HG02571 (cell line): Measurements from ENCODE around the gene MYO7B.

Experiments used
- ATAC-seq: cut with Tn5 transposase; IDR thresholded peaks from one replicate; pipeline ENCODE4 v1.9.1; 2021; ENCODE audit warnings: mild to moderate bottlenecking, moderate library complexity; ENCODE audit not compliant: unreplicated experiment

The MYO7B gene

DNA sequence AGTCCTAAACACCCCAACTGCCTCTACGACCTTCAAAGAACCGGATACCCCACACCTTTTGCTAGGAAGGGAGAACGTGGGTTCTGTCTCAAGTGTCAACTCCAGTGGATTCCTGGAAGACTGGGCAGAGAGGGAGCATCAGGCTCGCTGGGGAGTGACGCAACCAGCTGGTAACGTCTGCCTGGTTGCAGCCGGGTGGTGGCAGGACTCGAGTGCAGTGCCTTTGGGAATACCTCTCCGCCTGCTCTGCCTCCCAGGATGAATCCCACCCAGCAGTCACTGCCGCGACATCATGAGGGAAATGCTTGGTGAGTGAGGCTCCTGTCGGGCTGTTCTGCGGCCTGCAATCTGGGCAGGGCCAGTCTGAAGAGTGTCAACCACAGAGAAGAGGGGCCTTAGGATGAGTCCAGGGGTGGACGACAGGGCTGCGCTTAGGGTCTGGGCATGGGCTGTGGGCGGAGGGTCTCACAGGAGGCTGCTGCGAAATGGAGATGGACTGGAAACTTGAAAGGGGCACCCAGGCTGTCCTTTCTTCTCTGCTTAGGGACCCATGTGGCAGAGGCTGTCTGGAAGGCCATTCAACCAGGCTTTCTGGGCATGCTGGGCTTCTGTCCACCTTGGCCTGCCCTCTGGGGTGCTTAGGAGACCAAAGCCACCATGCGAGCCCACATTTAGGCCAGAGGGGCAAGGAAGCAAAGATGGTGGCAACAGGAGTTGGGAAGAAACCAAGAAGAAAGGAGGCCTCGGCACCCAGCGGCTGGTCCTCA, 123.3 kb downstream of the MYO7B start:
- ATAC-seq: no peak

DNA sequence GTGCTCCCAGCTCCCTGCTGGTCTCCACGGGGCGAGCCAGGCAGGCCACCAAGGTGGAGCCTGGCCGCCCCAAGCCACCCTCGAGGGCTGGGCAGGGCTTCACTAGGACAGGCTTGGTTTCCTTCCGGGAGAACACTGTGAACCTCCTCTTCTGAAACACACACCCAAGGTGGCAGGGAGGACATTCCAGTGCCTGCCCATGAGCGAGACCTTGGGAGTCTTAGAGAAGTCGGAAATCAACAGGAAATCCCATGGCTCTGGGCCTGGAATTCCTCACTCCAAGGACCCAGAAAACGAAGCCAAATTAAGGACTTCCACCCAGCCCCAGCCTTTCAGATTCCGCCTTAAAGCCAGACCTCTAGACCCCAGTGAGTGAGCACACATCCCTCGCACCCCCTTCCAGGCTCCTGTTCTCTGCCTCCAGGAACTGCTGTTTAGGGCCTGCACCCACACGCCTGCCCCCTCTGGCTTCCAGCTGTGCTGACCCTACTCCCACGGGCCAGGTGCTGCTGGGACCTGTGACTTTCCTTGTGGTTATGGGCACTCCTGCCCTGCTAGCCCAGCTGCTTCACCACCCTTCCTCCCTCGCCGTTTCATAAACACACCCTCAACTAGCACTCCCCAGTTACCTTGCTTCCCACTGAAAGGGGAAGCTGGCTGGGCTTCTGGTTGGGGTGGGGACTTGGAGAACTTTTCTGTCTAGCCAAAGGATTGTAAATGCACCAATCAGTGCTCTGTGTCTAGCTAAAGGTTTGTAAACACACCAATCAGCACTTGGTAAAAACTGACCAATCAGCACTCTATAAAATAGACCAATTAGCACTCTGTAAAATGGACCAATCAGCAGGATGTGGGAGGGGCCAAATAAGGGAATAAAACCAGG, 124.2 kb downstream of the MYO7B start:
- no peak for ATAC-seq

DNA sequence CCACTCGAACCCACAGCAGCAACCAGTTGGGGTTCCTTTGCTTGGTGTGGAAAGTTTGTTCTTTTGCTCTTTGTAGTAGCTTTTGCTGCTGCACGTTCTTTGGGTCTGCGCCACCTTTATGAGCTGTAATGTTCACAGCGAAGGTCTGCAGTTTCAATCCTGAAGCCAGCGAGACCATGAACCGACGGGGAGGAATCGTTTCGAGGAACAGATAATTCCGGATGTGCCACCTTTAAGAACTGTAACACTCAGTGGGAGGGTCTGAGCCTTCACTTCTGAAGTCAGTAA, 124.8 kb downstream of the MYO7B start:
- ATAC-seq: no peak

DNA sequence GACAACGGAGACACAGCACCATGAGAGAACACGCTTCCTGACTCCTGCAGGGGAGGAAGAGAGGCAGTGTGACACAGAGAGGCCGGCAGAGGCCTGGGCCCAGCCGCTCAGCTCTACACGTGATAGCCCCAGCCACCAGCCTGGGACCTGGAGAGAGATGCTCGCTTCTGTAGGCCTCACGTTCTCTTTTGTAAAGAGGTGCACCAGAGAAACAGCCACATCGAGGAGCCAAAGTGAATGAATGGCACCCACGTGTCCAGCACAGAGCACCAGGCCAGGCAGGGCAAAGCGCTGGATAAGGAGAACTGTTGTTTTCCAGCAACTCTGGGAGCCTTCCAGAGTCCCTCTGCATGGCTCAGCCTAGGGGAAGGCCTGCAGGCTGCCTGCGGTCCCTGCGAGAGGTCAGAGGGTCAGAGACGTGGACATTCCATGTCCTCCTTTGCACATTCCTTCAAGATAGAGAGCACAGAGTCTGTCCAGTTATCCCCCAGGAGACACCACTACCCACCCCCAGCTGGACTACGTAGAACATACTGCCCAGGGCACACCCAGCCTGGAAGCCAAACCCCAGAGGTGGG, 125.7 kb downstream of the MYO7B start:
- no peak for ATAC-seq

DNA sequence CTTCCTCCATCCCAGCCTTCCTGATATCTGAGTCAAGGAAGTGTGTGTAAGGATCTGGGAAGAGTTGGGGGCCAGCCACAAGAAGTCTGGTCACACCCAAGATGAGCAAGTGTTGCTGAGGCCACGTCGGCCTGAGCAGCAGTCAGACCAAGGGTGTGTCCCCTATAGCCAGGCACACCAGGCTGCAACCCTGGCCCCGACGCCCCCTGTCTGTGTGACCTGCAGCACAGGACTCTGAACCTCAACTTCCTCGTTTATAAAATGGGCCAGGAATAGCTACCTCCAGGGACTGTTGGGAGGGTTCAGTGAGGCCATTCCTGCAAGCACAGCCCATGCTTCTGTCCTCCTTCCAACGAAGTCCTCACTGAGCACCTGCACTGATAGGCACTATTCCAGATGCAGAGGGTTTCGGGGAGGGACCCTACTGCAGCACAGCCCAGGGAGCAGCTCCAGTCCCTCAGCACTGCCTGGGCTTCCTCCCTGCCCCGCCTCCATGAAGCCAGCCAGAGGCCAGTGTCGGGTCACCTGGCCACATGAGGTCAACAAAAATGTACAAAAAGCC, 126.5 kb downstream of the MYO7B start:
- no peak for ATAC-seq

DNA sequence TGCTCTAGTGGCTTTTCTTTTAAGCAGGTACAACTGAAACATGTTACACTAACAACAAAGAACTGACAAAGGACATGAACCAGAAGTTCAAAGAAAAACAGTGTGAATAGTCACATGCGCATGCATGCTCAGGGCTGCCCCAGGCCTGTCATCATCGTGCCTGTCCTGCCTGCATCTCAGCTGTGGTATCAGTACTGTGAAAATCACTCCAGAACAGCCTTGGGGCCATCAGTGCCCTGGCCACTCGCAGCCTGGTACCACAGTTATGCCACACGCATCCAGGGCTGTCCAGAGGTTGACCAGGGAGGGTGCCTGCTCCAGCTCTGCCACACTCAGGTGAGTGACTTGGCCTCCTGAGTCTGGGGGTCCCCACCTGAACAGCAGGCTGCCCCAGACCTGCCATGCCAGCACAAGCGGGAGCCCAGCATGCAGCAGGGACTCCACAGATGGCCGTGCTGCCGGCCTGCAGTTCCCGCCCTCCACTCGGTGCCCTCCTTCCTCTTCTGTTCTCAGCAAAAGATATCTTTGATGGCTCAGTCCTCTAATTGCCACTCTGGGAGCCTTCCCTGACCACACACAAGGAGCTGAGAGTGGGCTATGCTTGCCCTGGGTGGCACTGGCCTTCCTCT, 127.6 kb downstream of the MYO7B start:
- no peak for ATAC-seq

DNA sequence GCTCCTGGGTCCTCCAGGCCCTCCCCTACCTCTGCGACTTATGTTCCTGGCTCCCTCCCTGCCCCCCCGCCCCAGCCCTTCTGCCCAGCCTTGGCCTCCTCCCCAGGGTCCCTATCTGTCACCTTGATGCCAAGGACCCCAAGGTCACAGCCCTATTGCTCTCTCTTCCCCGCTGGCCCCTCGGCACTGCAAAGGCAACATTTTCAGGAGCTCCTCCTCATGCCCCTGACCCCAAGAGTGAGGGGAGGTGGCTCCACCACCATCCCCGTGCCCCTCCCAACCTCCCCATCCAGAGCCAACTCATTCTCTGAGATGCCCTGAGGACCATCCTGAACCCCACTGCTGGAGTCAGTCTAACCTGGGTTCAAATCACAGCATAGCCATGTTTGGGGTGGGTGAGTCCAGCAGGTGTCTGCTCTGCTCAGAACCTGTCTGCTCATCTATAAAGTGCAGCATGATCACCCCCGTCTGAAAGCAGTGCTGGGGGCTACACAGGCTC, 128.1 kb downstream of the MYO7B start:
- ATAC-seq: no peak

DNA sequence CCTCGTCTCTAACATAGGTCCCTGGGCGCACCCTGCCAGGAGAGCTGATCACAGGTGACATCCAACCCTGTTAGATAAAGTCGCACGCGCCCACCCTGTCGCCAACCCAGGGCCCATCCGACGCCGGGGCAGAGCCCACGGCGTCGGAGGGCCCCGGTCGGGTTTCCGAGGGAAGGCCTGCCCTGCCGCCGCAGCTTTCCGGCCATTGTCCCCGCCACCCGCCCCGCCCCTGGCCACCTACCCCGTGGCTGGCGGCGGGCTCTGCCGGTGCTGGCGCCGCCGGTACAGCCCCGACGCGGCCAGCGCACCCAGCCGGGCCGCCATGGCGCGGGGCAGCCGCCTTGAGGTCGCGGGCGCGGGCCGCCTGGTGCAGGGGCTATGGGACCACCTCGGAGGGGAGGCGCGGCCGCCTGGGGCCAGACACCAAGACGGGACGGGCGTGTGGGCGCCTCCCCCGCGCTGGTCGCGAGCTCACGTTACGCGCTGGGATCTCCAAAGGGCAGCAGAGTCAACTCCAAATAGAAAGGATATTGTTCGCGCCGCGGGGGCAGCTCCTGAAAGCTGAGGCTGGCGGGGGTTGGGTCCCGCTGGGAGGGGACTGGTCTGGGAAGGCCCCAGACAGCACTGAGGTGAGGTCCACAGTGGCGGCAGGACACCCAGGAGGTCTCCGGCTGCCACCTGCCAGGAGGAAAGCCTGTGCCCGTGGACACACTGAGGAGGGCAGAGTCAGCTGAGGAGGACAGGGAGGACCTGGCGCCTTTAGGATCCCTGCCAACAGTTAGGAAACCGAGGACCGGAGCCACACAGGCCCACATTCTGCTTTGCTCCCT, 128.8 kb downstream of the MYO7B start:
- no peak for ATAC-seq

DNA sequence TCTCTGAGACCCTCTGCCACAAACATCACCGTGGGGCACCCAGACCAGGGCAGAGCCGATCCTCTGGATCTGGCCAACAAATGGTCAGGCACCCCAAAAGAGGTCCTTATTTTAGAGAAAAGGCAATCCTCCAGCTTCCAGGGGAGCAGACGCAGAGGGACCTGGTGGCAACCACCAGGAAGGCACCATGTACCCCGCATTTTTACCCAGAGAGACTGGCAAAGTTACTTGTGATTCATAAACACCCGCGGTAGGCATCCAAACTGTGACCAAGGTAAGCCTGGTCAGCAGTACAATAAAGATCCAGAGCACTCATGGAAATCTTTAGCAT, 129.4 kb downstream of the MYO7B start:
- no peak for ATAC-seq

DNA sequence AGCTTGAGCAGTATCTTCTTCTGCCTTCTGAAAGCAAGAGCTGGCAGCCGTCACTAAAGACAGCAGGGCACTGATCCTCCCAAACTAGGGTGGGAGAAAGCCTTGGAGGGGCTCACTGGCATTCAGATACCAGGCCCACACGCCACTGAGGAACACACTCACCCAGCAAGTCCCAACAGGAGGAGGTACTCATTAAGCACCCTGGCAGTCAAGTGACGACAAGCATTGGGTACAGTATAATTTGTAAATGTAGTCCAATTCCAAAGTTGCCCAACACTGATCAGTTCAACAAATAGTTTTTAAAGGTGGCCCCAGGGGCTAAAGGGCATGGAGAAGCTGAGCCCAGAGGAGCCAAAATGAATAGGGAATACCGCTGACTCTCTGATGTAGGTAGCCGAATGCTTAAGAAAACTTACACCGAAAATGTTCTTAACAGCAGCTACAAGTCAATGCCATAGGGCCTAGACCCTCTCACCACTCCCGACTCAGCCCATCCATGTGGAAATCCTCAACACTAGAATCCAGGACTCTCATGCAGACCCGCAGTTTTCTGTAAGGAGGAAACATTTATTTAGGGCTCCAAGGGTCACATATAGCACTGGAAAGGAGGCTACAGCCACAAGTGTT, 129.9 kb downstream of the MYO7B start:
- ATAC-seq: no peak

DNA sequence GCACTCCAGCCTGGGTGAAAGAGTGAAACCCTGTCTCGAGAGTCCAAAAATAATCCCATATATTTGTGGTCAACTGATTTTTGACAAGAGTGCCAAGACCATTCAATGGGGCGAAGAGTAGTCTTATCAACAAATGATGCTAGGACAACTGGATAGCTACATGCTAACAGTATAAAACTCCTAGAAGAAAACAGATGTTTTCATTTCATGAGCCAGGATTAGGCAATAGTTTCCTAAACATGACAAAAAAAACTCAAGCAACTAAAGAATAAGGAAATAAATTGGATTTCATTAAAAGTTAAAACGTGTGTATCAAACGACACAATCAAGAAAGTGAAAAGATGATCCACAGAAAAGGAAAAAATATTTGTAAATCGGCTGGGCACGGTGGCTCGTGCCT, 133.6 kb downstream of the MYO7B start:
- ATAC-seq: no peak

DNA sequence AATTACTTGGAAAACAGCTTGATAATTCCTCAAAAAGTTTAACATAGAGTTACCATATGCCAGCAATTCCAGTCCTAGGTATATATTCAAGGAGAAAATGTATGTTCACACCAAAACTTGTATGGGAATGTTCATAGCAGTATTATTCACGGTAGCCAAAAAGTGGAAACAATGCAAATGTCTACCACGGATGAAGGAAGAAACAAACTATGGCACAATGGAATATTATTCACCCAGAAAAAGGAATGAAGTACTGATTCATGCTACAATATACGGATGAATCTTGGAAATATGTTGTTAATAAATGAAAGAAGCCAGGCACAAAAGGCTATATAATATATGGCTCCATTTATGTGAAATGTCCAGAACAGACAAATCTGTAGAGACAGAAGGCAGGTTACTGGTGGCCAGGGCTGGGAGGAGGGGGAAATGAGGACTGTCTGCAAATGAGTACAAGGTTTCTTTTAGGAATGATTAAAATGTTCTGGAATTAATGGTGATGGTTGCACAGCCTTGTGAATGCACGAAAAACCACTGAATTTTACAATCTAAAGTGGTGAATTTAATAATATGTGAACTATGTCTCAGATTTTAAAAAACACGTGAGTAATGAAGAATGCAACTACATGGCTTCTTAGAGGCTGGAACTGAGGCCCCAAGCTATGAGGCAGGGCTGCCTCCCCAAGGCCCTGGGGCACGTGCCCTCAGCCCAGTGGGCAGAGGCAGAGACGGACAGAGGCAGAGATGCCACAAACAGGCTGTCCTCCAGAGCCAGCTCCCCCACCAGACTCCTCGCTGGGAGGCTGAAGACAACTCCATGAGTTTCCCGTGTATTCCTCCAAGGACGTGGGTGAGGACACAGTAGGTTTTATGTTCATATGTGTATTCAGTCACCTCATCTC, 134.8 kb downstream of the MYO7B start:
- no peak for ATAC-seq

DNA sequence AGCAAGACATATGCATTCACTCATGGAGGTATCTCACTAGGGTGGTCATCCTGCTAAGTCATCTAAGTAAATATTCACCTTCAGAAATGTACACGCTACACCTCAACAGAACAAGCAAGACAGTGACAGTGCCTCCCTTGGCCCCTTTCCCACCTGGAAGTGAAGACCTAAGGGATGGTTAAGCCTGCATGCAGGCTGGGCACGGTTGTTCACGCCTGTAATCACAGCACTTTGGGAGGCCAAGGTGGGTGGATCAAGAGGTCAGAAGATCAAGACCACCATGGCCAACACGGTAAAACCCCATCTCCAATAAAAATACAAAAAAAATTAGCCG, 135.4 kb downstream of the MYO7B start:
- ATAC-seq: no peak

DNA sequence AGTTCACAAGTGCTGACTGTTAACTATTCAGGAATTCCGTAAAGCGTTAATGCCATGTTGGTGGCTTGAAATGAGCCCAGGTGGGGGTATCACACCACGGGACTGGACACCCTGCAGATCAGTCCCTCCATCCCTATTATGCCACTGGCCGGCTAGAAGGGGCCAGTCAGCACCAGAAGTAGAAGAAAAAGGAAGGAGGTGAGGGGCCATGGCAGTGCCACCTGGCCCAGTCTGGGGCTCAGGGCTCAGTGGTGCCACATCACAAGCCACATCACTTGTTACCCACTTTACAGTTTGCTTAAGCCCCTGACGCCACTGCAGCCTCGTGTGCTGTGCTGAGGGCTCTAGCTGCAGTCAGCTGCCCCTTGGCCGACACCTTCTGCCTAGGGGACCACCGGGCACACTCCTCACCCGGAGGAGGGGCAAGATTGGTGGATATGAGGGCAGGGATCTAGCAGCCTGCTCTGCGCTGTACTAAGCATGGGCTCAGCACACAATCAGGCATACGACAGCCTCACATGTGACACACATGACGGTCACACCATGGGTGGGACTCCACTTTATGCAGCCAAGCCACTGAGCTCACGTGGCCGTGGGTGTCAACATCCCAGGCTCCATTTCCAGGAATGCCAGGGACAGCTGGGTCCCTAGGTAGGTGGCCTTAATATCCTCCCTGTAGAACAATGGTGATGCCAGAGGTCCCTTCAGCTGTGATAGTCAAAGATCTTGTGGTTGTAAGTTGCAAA, 136.2 kb downstream of the MYO7B start:
- no peak for ATAC-seq

DNA sequence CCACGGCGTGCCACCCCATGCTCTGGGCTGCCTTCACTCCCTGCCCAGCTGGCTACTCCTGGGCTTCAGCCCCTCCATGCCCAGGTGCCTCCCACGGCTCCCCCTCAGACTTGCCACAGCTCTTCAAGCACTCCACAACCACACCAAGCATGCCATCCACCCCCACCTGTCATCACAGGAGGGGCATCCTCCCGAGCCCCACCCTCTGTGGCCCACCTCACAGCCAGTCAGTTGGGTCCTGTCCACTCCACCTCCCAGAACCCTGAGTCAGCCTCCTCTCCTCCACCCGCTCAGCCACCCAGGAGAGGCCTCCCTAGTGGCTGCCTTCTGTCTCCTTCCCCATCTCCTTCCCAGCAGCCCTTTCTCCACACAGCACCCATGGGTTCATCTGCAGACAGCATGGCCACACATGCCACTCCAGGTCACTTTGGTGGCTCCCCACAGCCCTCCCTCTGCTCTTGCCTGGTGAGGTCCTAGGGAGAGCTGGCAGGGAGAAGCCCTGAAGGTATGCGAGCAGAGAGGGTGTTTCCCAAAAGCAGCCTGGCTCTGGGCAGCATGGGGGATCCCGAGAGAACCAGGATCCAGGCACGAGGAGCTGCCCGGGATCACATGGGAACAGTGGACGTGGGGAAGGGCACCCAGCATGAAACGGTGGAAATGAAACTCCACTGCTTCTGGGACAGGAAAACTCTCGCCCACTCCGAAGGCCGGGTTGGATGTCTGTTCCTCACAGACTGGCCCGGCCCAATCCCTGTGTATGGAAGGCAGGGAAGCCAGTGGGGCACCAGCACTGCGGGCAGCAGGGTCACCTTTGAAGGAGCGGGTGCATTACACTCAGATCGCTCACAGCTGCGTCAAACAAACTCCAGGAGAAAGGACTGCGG, 137.1 kb downstream of the MYO7B start:
- ATAC-seq: no peak

DNA sequence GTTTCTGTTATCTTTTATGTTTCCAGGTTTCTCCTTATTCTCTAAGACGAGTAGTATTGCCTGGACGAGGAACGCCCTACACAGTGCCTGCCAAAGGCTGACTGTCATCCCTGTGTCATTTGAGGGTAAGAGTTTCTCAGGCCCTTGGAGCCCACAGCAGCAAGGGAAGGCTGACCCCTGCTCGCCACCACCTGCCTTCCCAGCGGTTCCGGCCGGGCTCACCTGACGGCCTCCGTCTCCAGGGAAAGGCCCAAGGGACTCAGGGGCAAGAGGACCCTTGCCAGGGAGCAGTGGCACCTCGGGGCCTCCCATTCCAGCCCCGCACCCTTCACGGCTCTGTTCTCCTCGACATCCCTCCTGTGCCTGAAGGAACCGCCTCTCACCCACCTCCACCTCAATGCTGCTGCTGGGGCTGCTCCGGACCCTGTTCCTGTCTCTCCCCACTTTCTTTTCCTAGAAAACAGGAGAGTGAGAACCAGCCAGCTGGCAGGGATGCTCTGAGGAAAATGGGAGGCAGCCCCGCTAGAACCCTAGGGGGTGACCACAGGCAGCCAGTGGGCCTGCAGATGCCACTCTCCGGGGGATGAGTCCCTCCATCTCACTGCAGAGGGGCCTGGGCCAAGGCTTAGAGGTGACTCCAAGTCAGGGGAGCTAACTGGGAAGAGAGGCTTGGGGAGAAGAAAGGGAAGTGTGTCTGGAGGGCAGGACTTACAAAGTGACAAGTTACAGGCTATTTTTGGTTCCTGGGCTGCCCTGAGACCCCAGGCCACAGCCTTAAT, 138.0 kb downstream of the MYO7B start:
- ATAC-seq: no peak
